CD14-positive monocyte (primary cell): Measurements from ENCODE around the gene ZNF277. TPM values are rescaled to one million over a fixed set of nuclear protein-coding genes. Genes with fewer than 3 reads are reported as not detected.

Source experiments
- DNase-seq, 3 donors: peaks; one replicate each; pipeline ENCODE4 v3.0.0-alpha.2; 2011 to 2022
- H2AFZ ChIP-seq: 2 replicates; pipeline ENCODE4 v1.6.0; 2012; ENCODE audit warnings: mild to moderate bottlenecking, low read depth, low read length, inconsistent platforms; ENCODE audit not compliant: insufficient read depth, poor library complexity, severe bottlenecking
- H3K27ac ChIP-seq, 2 donors: 1 replicate in 1 of 2; 2 replicates in 1 of 2; pipeline ENCODE4 v1.5.1; 2012 to 2013; ENCODE audit warnings: low read length in 2 of 2, control low read depth in 1 of 2, inconsistent platforms in 1 of 2, low read depth in 1 of 2, mild to moderate bottlenecking in 1 of 2
- H3K27me3 ChIP-seq, 2 donors: one replicate each; pipeline versions ENCODE4 v1.6.0 to v1.6.1; 2011 to 2013; ENCODE audit warnings: low read length in 2 of 2; ENCODE audit not compliant: control insufficient read depth in 2 of 2, insufficient read depth in 2 of 2
- H3K36me3 ChIP-seq, 2 donors: replicated peaks in 1 of 2; 1 replicate in 1 of 2; 2 replicates in 1 of 2; pipeline versions ENCODE4 v1.5.1 to v1.6.1; 2012 to 2013; ENCODE audit warnings: low read length in 2 of 2, control low read depth in 1 of 2, inconsistent platforms in 1 of 2, mild to moderate bottlenecking in 1 of 2; ENCODE audit not compliant: insufficient read depth in 2 of 2, control insufficient read depth in 1 of 2
- H3K4me1 ChIP-seq, 2 donors: 1 replicate in 1 of 2; 2 replicates in 1 of 2; pipeline versions ENCODE4 v1.5.1 to v1.6.1; 2012 to 2013; ENCODE audit warnings: low read length in 2 of 2, control low read depth in 1 of 2, inconsistent platforms in 1 of 2, mild to moderate bottlenecking in 1 of 2, moderate library complexity in 1 of 2; ENCODE audit not compliant: insufficient read depth in 2 of 2, control insufficient read depth in 1 of 2
- H3K4me2 ChIP-seq: replicated peaks from 2 replicates; pipeline ENCODE3; 2012; ENCODE audit warnings: low read length, moderate library complexity, mild to moderate bottlenecking; ENCODE audit not compliant: poor library complexity, severe bottlenecking; ENCODE audit errors: extremely low read depth
- H3K4me3 ChIP-seq, 3 experiments: fragments of 200-600 bp in 1 of 3; sonication (generic) in 1 of 3; replicated peaks in 1 of 3; 1 replicate in 2 of 3; 2 replicates in 1 of 3; pipeline ENCODE4 v1.5.1; 2011 to 2013; ENCODE audit warnings: low read length in 3 of 3, mild to moderate bottlenecking in 3 of 3, control low read depth in 2 of 3, low read depth in 2 of 3, inconsistent platforms in 1 of 3, moderate library complexity in 1 of 3
- H3K79me2 ChIP-seq: 2 replicates; pipeline ENCODE4 v1.6.0; 2012; ENCODE audit warnings: mild to moderate bottlenecking, control low read depth, inconsistent platforms, low read length, moderate library complexity; ENCODE audit not compliant: insufficient read depth
- H3K9ac ChIP-seq: 2 replicates; pipeline ENCODE4 v1.6.0; 2017; ENCODE audit warnings: low read length, mild to moderate bottlenecking; ENCODE audit not compliant: insufficient read depth, poor library complexity, severe bottlenecking
- H3K9me3 ChIP-seq, 2 donors: replicated peaks in 1 of 2; 1 replicate in 1 of 2; 2 replicates in 1 of 2; pipeline versions ENCODE4 v1.5.1 to v1.6.1; 2012 to 2013; ENCODE audit warnings: low read length in 2 of 2, control low read depth in 1 of 2; ENCODE audit not compliant: control insufficient read depth in 1 of 2, insufficient read depth in 1 of 2
- H4K20me1 ChIP-seq: 2 replicates; pipeline ENCODE4 v1.6.0; 2012; ENCODE audit warnings: mild to moderate bottlenecking, low read length, control low read depth, moderate library complexity; ENCODE audit not compliant: insufficient read depth
- H3K27ac Mint-ChIP-seq, 7 donors: one replicate each; pipeline ENCODE4 v1.8.0; 2020; ENCODE audit warnings: mild to moderate bottlenecking in 7 of 7, mixed read lengths in 7 of 7, moderate library complexity in 6 of 7, inconsistent platforms in 2 of 7
- H3K27me3 Mint-ChIP-seq, 3 donors: one replicate each; pipeline ENCODE4 v1.8.0; 2021 to 2022; ENCODE audit warnings: low read depth in 3 of 3, mild to moderate bottlenecking in 3 of 3, mixed read lengths in 3 of 3, moderate library complexity in 3 of 3, inconsistent platforms in 1 of 3
- H3K36me3 Mint-ChIP-seq, 2 donors: one replicate each; pipeline ENCODE4 v1.8.0; 2020; ENCODE audit warnings: mixed read lengths in 2 of 2, inconsistent platforms in 1 of 2, mild to moderate bottlenecking in 1 of 2
- H3K4me1 Mint-ChIP-seq: one replicate; pipeline ENCODE4 v1.8.0; 2020; ENCODE audit warnings: mild to moderate bottlenecking, mixed read lengths
- H3K4me3 Mint-ChIP-seq, 2 donors: one replicate each; pipeline ENCODE4 v1.8.0; 2020; ENCODE audit warnings: mild to moderate bottlenecking in 2 of 2, mixed read lengths in 2 of 2, moderate library complexity in 1 of 2
- H3K9me3 Mint-ChIP-seq, 7 donors: one replicate each; pipeline ENCODE4 v1.8.0; 2020 to 2022; ENCODE audit warnings: mixed read lengths in 7 of 7, mild to moderate bottlenecking in 6 of 7, moderate library complexity in 6 of 7, inconsistent platforms in 2 of 7
- CTCF ChIP-seq: fragments of 200-600 bp; IDR thresholded peaks from one replicate; pipeline ENCODE4 v1.8.0; 2022; ENCODE audit warnings: antibody characterized with exemption, mild to moderate bottlenecking
- WGBS: methylation state at CpG from one replicate; pipeline ENCODE4 v1.1.5; 2013; ENCODE audit warnings: missing lambda C conversion rate; ENCODE audit not compliant: insufficient coverage; 5-methylcytosine and 5-hydroxymethylcytosine counted together
- intact Hi-C, 2 donors: fragments of 100-400 bp; cut with micrococcal nuclease; formaldehyde crosslinking; loops; one replicate each; pipeline versions ENCODE4 v1.15.0 to v1.15.1; 2023
- polyA plus RNA-seq, 3 donors: library from polyadenylated mRNA; depleted of rRNA in 1 of 3; unstranded in 2 of 3; stranded (reverse) in 1 of 3; fragments of 300-500 nt in 2 of 3; fragments of >200 nt in 1 of 3; fragmentation: Illumina TruSeq in 2 of 3; gene quantifications; 1 replicate in 2 of 3; 2 replicates in 1 of 3; pipeline ENCODE4 v1.2.3, GENCODE V29; 2012 to 2021

ZNF277 gene
- polyA plus RNA-seq, 3 donors: 17.5 to 20.7 (median 20.0) TPM

- peak in 2 of 3 donors; percentile 55 for DNase-seq
- 0% methylated on average over 1 of the region's 14 CpGs for WGBS
- no peak for TF ChIP-seq CTCF
- Mint-ChIP-seq H3K27ac (peak overlapping the region; percentile 50 to 91 (median 84)), H3K36me3 (peaks cover 0 to 9% of the 10 kb centered on the region in 2 donors), H3K4me3 (peak overlapping the region; percentile 98 to 100), H3K4me1 (peaks cover 34% of the 10 kb centered on the region), H3K27me3 (peaks cover 18 to 28% (median 24%) of the 10 kb centered on the region in 3 donors), H3K9me3 (peaks cover 0 to 6% (median 0%) of the 10 kb centered on the region in 7 donors)
- Histone ChIP-seq H3K27me3 (peaks cover 22 to 29% of the 10 kb centered on the region in 2 donors), H3K79me2 (peaks cover 25% of the 10 kb centered on the region), H3K36me3 (no peaks in the 10 kb centered on the region), H3K4me1 (peaks cover 23 to 28% of the 10 kb centered on the region in 2 donors), H2AFZ (peak overlapping the region; percentile 85), H4K20me1 (peaks cover 13% of the 10 kb centered on the region), H3K4me2 (peak overlapping the region; percentile 91), H3K4me3 (peak overlapping the region; percentile 81 to 98 (median 94)), H3K9me3 (no peaks in the 10 kb centered on the region), H3K27ac (peak overlapping the region in 1 of 2 donors; percentile 69), H3K9ac (peak overlapping the region; percentile 75)
- intact Hi-C loops: loop anchor here (5.0 to 10.0 kb wide), 5 partner anchors 122 to 250 kb away; partner anchors contain the start of gene IFRD1 (in 2 of the 2)
Measured at GRCh38 chr7:112204499-112205342, 1.8 kb upstream of the ZNF277 start.

- peaks cover 18 to 28% (median 24%) of the 10 kb centered on the region in 3 donors for H3K27me3 Mint-ChIP-seq
- no peaks in the 10 kb centered on the region for H3K9me3 ChIP-seq
- peak overlapping the region; percentile 50 to 91 (median 84) for H3K27ac Mint-ChIP-seq
- H3K4me3 Mint-ChIP-seq: peak overlapping the region; percentile 98 to 100
- H3K27me3 ChIP-seq: peaks cover 22 to 29% of the 10 kb centered on the region in 2 donors
- H3K4me1 Mint-ChIP-seq: peaks cover 34% of the 10 kb centered on the region
- DNase-seq: peak in 2 of 3 donors; percentile 21 to 37
- intact Hi-C loops: loop anchor here (5.0 to 10.0 kb wide), 5 partner anchors 123 to 249 kb away; partner anchors contain the start of gene IFRD1 (in 2 of the 2)
- peak overlapping the region; percentile 85 for H2AFZ ChIP-seq
- H3K4me3 ChIP-seq: peak overlapping the region; percentile 81 to 98 (median 94)
- peaks cover 31% of the 10 kb centered on the region for H3K79me2 ChIP-seq
- WGBS: under 1% methylated on average over 54 of the region's 69 CpGs
- peak overlapping the region; percentile 91 for H3K4me2 ChIP-seq
- H3K4me1 ChIP-seq: peaks cover 23 to 28% of the 10 kb centered on the region in 2 donors
- no peaks in the 10 kb centered on the region for H3K36me3 ChIP-seq
- H3K27ac ChIP-seq: peak overlapping the region in 1 of 2 donors; percentile 69
- TF ChIP-seq CTCF: no peak
- H3K9me3 Mint-ChIP-seq: peaks cover 0 to 6% (median 0%) of the 10 kb centered on the region in 7 donors
- H3K36me3 Mint-ChIP-seq: peaks cover 2 to 9% of the 10 kb centered on the region in 2 donors
- H3K9ac ChIP-seq: peak overlapping the region; percentile 75
- peaks cover 15% of the 10 kb centered on the region for H4K20me1 ChIP-seq
Measured at GRCh38 chr7:112205343-112206237, 905 bp upstream of the ZNF277 start.
